PFSK-1 (cell line): ENCODE results near the gene POLR1E.

Source experiments
- FOXP2 ChIP-seq: optimal IDR thresholded peaks from 2 replicates; pipeline ENCODE3; 2011; ENCODE audit warnings: borderline replicate concordance, control low read depth, inconsistent platforms; ENCODE audit not compliant: insufficient read depth; ENCODE audit errors: extremely low read length, extremely low read depth
- POLR2AphosphoS5 ChIP-seq: IDR thresholded peaks from 2 replicates; pipeline ENCODE4 v1.6.1; 2012; ENCODE audit warnings: low read depth, mild to moderate bottlenecking, control low read depth, low read length, moderate library complexity
- SIN3A ChIP-seq: IDR thresholded peaks from 2 replicates; pipeline ENCODE4 v1.6.1; 2012; ENCODE audit warnings: mild to moderate bottlenecking, low read length, moderate library complexity, borderline replicate concordance; ENCODE audit not compliant: insufficient read depth
- TAF1 ChIP-seq: IDR thresholded peaks from 2 replicates; pipeline ENCODE4 v1.6.1; 2012; ENCODE audit warnings: low read length, control low read depth, borderline replicate concordance; ENCODE audit not compliant: insufficient read depth
- TF ChIP-seq, protein P1 (sequence below), 2 experiments: IDR thresholded peaks; 2 replicates each; pipeline versions ENCODE4 v1.6.1 to v1.8.0; 2011 to 2012; ENCODE audit warnings: low read depth in 2 of 2, low read length in 2 of 2, control low read depth in 1 of 2, inconsistent platforms in 1 of 2, mild to moderate bottlenecking in 1 of 2, moderate library complexity in 1 of 2; ENCODE audit not compliant: insufficient read depth in 1 of 2

The POLR1E gene

DNA sequence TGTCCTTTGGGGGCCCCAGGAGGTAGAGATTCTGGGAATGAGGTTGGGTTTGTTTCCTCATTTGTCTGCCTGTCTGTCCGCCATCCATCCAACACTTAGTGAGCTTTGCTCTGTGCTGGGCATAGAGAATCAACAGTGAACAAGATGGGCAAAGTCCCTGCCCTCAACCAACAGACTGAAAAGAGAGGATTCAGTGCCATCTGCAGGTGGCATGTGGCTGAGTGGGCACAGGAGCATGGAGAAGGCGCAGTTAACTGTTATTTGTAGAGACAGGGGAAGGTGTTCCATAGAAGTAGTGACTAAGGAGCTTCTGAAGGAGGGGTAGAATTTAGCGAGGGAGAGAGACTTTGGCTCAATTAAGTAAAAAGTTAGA is 23.1 kb downstream of the POLR1E start:
- TF ChIP-seq POLR2AphosphoS5 (0 out of 2 replicates have a peak, but pooled peaks have one; percentile 3), FOXP2 (no peak)

GRCh38 chr9:37509536-37509935 is 23.8 kb downstream of the POLR1E start:
- TF ChIP-seq POLR2AphosphoS5 (no peak), FOXP2 (no peak), TAF1 (no peak), SIN3A (no peak)
- TF ChIP-seq, protein P1, sequence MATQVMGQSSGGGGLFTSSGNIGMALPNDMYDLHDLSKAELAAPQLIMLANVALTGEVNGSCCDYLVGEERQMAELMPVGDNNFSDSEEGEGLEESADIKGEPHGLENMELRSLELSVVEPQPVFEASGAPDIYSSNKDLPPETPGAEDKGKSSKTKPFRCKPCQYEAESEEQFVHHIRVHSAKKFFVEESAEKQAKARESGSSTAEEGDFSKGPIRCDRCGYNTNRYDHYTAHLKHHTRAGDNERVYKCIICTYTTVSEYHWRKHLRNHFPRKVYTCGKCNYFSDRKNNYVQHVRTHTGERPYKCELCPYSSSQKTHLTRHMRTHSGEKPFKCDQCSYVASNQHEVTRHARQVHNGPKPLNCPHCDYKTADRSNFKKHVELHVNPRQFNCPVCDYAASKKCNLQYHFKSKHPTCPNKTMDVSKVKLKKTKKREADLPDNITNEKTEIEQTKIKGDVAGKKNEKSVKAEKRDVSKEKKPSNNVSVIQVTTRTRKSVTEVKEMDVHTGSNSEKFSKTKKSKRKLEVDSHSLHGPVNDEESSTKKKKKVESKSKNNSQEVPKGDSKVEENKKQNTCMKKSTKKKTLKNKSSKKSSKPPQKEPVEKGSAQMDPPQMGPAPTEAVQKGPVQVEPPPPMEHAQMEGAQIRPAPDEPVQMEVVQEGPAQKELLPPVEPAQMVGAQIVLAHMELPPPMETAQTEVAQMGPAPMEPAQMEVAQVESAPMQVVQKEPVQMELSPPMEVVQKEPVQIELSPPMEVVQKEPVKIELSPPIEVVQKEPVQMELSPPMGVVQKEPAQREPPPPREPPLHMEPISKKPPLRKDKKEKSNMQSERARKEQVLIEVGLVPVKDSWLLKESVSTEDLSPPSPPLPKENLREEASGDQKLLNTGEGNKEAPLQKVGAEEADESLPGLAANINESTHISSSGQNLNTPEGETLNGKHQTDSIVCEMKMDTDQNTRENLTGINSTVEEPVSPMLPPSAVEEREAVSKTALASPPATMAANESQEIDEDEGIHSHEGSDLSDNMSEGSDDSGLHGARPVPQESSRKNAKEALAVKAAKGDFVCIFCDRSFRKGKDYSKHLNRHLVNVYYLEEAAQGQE (IDR thresholded peaks at IDR 0.05; ENCODE audit: insufficient read depth in 1 of 2, low read depth in 2 of 2, low read length in 2 of 2), result no peak

DNA sequence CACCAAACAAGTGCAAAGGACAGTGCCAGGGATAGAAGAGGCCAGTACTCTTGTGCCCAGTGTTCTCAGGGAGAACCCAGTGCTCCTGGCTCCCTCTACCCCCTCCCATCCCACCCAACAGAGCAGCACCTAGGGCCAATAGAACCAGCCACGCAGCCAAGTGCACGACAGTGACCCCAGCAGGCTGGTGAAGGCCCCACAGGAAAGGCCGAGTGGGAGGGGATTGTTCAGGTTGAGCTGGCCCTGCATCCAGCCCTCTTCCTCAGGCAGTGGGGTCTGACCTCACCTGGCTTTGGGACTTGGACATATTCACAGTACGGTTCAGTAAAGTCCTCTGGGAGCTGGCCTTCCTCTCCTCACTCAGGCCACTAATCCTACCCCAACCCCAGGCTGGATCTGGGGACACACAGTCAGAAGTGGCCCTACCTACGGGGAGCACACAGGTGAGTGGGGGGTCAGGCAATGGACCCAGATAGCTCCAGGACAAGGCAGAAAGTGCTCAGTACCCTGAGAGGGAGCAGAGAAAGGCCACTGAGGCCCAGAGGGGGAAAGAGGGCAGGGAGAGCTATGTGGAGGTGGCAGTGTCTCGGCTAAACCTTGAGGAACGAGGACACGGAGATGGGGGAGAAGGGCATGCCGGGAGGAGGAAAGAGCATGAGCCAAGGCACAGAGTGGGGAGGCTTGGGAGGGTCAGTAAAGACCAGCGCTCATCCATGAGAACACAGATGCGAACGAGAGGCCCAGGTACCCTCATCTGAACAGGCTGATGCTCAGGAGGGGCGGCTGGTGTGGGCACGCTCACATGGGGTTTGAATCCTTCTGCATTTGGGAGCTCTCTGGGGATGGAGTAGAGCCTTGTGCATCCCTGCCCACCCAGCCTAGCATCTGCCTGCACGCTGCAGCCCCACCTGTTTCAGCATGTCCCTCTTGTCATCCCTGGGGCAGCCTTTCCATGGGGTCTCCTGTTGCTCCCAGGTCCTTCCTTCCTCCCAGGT is 25.6 kb downstream of the POLR1E start:
- no peak for TF ChIP-seq POLR2AphosphoS5
- TF ChIP-seq, protein P1 (IDR thresholded peaks at IDR 0.05; ENCODE audit: insufficient read depth in 1 of 2, low read depth in 2 of 2, low read length in 2 of 2), result no peak
- TF ChIP-seq FOXP2, result no peak
- TF ChIP-seq SIN3A, result no peak
- no peak for TF ChIP-seq TAF1

GRCh38 chr9:37512437-37512836 is 26.7 kb downstream of the POLR1E start:
- TF ChIP-seq, protein P1 (IDR thresholded peaks at IDR 0.05; ENCODE audit: insufficient read depth in 1 of 2, low read depth in 2 of 2, low read length in 2 of 2), result no peak
- TF ChIP-seq FOXP2 (no peak), SIN3A (no peak), TAF1 (no peak), POLR2AphosphoS5 (no peak)

DNA sequence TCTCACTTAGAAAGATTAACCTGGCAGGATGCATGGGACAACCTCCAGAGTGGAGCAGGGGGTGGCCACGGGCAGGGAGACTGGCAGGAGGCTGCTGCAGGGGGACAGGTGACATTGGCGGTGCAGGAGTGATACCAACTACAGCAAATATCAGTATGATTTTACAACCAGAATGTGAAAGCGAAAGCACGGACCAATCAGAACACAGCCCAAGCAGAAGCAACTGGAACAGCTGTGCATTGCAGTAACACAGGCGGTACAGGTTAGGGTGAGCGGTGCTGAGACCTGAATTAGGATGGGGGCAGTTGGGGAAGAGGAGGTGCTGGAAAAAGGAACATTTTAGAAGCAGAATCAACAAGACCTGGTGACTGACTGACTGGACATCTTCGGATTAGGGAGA is 29.3 kb downstream of the POLR1E start:
- TF ChIP-seq, protein P1 (IDR thresholded peaks at IDR 0.05; ENCODE audit: insufficient read depth in 1 of 2, low read depth in 2 of 2, low read length in 2 of 2), result no peak
- TF ChIP-seq POLR2AphosphoS5 (no peak), FOXP2 (no peak), TAF1 (no peak), SIN3A (no peak)
